GM12874 (cell line): ENCODE measurements around the gene RBMS1.
A peak's percentile ranks its signal among the peaks of the same experiment; 100 is the strongest.

Source experiments
- TF ChIP-seq, protein P1 (sequence below): IDR thresholded peaks from 2 replicates; pipeline ENCODE4 v1.5.1; 2011; ENCODE audit warnings: low read depth, mild to moderate bottlenecking, control low read depth, low read length, moderate library complexity; ENCODE audit not compliant: insufficient read depth

The RBMS1 gene

GRCh38 chr2:160277151-160277550 is 216.5 kb downstream of the RBMS1 start:
- TF ChIP-seq, protein P1, sequence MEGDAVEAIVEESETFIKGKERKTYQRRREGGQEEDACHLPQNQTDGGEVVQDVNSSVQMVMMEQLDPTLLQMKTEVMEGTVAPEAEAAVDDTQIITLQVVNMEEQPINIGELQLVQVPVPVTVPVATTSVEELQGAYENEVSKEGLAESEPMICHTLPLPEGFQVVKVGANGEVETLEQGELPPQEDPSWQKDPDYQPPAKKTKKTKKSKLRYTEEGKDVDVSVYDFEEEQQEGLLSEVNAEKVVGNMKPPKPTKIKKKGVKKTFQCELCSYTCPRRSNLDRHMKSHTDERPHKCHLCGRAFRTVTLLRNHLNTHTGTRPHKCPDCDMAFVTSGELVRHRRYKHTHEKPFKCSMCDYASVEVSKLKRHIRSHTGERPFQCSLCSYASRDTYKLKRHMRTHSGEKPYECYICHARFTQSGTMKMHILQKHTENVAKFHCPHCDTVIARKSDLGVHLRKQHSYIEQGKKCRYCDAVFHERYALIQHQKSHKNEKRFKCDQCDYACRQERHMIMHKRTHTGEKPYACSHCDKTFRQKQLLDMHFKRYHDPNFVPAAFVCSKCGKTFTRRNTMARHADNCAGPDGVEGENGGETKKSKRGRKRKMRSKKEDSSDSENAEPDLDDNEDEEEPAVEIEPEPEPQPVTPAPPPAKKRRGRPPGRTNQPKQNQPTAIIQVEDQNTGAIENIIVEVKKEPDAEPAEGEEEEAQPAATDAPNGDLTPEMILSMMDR = no peak

DNA sequence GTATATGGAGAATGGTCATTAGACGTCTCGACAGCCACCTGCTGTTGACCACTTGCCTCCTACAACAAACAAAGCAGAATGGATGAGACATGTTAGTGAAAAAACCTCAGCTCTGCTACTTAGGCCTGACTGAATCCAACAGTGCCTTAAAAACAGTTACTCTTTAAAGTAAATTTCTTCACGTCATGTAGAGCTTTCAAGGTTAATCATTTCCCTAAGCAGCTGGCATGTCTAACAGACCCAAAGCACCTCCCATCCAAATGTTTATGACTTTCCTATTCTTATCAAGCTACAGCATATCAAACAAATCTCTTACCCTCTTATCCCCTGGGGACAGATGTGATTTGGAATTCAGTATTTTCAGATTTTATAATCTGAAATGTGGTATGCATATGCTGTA is 218.0 kb downstream of the RBMS1 start:
- TF ChIP-seq, protein P1 = no peak

- TF ChIP-seq, protein P1 = no peak
These were observed 222.2 kb downstream of the RBMS1 start for GRCh38 chr2:160271171-160272086.

- TF ChIP-seq, protein P1 = no peak
These were observed 223.0 kb downstream of the RBMS1 start for GRCh38 chr2:160270571-160271113.

DNA sequence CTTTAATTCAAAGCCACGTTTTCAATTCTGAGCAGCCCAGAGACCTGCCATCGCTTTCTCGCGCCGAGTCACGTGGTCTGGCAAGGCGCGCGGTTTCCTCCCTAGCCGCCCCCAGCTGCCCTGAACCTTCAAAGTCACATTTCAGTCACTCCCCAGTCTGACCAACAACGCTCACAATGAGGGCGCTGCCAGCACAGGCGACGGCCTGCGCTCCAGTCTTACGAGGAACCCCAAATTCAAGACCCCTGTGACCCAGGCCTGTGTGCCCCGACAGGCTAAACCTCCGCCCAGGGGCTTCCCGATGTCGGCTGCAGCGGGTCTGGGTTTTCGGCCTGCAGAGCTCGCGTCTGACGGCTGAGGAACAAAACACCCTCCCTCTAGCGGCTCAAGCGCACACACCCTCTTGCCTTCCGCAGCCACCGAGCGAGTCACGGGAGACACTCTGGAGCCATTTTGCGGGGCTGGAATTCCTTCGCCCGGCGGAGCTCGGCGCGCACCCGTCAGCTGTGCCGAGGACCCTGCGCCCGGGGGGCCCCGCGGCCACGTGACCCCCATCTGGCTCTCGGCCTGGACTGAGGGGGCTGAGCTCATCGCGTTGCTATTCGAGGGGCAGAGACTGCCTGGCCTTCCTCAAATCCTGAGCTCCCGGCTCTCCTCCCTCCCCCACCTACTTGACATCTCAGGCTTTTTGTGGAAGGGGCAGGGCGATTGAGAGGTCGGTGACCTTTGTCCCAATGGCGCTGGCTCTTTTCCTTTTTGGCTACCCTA is 223.6 kb downstream of the RBMS1 start:
- TF ChIP-seq, protein P1 = peak; percentile 65

DNA sequence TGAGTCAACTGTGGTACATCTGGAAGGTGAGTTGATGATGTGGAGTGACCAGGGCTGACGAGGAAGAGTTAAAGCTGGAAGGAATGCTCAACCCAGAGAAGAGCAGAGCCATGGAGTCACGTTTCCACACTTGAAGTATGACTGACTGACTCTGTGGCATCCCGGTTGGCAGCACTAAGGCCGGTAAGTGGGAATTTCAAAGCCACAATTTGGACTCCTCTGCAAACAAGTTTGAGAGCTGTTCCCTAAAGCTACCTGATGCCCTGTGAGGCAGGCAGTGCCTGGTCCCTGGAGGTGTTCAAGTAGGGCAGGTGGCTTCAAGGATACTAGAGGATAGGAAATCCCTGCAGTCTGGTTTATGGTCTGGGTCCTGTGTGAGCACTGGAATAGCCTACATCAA is 224.2 kb downstream of the RBMS1 start:
- TF ChIP-seq, protein P1 = no peak

- TF ChIP-seq, protein P1 = no peak
These were observed 225.3 kb downstream of the RBMS1 start for GRCh38 chr2:160268151-160268781.
